Stimulated activated CD4-positive, alpha-beta T cell treated with anti-CD3 and anti-CD28 coated beads, Interleukin-1b, Interleukin-23, amount 100 ng/mL, for 4 hours (primary cell): ENCODE data around the gene POLR1G.
"Not testable (repeated sequence)": the region's sequence is repeated elsewhere in the genome, so short reads cannot be mapped to it uniquely, and the experiment has no call there.

Experiments
- DNase-seq, 2 donors: peaks; one replicate each; pipeline ENCODE4 v3.0.0-alpha.2; 2020; ENCODE audit warnings: low read depth in 2 of 2

Gene POLR1G

GRCh38 chr19:45421947-45422498 is 15.6 kb downstream of the POLR1G start:
- DNase-seq: no peak

DNA sequence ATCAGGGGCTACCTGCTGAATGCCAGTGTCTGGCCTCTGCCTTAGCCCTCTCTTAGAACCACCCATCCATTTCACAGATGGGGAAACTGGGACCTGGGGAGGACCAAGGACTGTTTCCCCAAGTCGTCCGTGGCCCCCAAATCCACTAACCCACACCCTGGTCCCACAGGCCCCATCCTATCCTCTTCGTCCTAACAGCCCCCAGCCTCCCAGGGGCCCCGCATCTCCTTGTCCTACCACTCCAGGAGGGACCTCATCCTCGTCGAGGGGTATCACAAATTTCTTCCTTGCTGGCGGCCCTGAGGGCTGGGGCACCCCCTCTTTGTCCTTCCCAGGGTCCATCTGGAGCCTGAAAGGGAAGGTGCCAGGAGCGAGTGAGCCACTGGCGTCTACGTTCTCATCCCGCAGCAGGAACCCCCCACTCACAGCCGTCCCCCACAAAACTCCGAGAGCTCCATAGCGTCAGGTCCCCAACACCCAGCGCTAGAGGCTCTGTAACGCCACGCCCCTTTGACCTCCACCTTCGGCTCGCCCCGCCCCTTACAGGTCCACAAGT is 16.7 kb downstream of the POLR1G start:
- peak; percentile 71 to 80 for DNase-seq

DNA sequence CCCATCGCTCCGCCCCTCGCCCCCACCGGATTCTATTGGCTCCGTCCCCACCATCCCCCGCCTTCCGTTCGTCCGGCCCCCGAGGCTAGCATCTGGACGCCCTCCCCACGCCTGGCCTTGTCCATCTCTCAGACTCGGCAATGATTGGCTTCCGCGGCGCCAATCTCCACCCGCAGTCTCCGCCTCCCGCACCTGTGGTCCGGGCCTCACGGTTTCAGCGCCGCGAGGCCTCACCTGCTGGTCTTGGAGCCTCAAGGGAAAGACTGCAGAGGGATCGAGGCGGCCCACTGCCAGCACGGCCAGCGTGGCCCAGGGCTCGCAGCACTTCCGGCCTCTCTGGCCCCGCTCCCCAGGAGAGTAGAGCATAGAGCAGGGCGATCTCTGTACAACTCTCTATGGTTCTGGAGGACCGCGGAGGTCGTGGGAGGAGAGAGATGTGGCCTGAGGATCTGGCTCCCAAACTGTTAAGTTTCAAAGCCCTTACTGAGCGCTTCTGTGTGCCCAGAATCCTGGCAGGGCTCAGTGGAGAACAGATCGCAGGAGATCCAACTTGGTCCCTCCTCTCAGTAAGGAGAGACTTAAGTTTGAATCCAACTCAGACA is 17.2 kb downstream of the POLR1G start, which contains the start of gene ERCC1:
Gene ERCC1, minus strand, starts transcription at position 329 of the 602 bp plus-strand sequence. CDS start 543 bp downstream, outside the sequence.
- DNase-seq: peak in 1 of 2 donors; percentile 52

DNA sequence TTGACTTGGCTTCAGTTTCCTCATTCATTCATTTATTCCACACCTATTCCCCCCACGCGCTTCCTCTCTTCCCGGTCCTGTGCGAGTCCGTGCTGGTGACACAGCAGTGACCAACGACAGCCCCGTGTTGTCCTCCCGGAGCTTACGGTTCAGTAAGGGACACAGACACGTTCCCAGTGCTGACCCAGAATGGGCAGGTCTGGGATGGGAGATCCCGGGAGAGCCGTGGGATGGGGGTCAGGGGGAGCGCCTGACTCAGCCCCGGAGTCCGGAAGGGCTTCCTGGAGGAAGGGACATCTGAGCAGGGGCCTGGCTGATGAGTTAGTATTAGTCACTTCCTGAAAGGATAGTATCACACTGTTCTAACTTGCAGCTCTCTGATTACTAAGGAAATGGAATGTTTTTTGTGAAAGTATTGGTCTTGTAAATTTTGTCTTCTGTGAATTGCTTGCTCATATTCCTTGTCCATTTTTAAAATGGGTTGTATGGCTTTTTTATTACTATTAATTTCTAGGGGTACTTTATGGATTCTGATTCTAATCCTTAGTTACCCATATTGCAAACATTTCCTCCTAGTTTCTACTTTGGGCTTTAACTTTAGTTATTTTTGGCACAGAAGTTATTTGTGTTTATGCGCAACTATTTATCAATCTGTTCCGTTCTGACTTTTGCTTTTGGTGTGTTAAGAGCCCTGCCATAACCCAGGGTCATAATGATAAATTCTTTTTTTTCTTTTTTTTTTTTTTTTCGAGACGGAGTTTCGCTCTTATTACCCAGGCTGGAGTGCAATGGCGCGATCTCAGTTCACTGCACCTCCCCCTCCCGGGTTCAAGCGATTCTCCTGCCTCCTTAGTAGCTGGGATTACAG is 18.0 kb downstream of the POLR1G start:
- DNase-seq: no peak

DNA sequence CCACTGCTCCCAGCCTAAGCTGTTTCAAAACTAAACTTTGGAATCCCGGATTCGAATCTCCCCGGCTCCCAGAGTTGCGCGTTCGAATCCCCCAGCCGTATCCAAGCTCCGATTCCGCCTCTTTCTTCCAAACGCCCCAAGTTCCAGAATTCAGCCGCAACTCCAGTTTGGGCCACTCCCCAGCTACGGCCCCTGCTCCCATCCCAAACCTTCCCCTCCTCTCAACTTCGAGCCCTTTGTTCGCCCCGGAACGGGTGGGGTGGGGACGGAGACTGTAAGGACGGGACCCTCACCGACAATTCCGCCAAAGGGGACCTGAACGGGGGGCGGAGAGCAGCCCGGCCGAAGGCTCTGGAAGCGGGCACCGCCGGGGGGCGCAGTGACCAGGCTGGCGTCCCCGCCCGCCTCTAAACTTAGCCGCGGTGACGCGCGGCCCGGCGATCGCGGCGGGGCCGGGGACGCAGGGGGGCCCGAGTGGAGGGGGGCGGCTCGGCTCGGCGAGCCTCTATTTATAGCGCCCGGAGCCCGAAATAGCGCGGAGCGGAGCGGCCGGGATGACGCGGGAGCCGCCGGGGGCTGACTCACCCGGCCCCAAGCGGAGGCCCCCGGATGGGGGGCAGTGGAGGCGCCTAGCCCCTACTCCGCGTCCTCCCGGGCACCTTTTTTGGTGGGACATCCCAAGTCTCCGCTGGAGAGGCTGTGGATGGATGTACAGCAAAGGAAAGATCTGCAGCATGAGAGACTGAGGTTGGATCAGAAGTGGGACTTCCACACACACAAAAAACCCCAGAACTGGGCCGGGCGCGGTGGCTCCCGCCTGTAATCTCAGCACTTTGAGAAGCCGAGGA is 22.2 kb downstream of the POLR1G start:
- no peak for DNase-seq

- not testable (repeated sequence) for DNase-seq
These were observed 23.5 kb downstream of the POLR1G start for GRCh38 chr19:45429896-45430295.

DNA sequence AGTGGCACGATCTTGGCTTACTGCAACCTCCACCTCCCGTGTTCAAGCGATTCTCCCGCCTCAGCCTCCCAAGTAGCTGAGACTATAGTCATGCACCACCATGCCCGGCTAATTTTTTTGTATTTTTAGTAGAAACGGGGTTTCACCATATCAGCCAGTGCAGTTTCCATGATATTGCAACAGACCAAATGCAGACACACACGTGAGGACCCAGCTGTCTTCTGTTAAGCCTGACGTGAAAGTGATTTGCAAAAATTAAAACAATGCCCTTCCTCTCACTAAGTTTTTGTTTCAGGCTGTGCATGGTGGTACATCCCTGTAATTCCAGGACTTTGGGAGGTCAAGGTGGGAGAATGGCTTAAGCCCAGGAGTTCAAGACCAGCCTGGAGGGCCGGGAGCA is 24.6 kb downstream of the POLR1G start:
- not testable (repeated sequence) for DNase-seq

- DNase-seq: not testable (repeated sequence)
These were observed 26.1 kb downstream of the POLR1G start for GRCh38 chr19:45432543-45432942.

GRCh38 chr19:45437328-45437727 is 30.9 kb downstream of the POLR1G start:
- DNase-seq: no peak

DNA sequence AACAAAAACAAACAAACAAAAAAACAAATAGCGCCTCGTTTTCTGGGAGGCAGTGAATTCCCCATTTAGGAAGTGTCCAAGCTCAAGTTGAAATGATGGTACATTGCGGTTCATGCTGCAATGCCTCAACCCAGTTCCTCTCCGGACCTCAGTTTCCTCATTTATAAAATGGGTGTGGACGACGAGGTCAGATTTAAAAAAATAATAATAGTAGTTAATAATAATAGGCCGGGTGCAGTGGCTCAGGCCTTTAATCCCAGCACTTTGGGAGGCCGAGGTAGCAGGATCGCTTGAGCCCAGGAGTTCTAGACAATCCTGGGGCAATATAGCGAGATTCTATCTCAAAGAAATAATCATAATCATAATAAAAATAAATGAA is 32.7 kb downstream of the POLR1G start:
- no peak for DNase-seq

- DNase-seq: peak; percentile 77 to 80
These were observed 33.3 kb downstream of the POLR1G start for GRCh38 chr19:45439569-45440258.

DNA sequence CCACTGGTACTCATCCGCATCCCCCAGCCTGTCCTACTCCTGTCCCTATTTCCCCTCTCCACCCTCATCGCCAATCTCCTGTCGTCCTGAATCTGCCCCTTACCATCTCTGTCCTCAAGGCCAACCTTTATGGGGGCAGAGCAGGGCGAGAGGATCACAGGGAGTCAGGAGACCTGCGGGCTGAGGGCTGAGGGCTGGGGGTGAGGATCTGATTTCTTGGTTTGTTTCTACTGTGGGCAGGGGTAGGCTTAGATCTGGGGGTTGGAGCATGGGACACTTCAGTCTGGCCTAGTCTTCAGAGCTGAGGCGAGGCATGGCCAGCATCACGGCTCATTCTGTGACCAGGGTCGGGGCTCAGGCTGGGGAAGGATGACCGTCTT is 33.8 kb downstream of the POLR1G start:
- no peak for DNase-seq

DNA sequence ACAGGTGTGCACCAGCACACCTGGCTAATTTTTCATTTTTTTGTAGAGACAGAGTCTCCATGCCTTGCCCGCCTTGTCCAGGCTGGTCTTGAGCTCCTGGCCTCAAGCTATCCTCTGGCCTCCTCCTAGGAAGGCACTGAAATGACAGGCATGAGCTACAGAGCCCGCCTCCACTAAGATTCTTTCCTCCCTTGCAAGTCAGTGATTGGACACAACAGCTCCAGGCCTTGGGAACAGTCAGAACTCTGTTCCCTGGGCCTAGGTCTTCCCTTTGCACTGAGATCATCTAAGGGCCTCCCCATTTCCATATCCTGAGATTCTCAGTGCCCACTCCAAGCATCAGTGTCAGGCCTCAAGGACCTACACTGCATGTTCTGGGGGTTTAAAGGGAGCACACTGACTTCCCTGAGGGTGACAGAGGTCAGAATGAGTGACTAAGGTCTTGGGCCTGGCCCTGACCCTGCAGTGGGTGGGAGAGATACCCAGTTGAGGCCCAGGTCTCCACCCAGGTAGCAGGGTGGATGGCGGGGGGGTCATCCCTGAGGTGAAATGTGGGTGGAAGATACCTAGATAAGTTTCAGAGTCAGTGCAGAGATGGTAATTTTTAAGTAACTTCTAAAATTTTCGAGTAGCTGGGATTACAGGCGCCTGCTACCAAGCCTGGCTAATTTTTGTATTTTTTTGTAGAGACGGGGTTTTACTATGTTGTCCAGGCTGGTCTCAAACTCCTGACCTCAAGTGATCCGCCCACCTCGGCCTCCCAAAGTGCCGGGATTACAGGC is 34.6 kb downstream of the POLR1G start:
- DNase-seq: no peak

DNA sequence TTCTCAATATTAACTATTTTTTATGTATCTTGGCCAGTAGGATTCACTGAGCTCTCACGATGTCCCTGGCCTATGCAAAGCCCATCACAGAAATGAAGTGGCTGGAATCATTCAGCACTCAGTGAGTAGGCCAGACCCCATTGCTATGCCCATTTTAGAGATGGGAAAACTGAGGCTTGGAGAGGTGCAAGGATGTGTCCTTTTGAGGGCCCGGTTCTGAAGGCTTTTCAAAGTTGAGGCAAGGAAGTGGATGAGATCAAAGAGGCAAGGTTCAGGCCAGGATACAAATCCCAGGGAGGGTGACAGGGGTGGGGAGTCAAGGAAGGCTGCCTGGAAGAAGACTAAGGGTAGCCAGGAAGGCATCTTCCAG is 35.9 kb downstream of the POLR1G start:
- no peak for DNase-seq

DNA sequence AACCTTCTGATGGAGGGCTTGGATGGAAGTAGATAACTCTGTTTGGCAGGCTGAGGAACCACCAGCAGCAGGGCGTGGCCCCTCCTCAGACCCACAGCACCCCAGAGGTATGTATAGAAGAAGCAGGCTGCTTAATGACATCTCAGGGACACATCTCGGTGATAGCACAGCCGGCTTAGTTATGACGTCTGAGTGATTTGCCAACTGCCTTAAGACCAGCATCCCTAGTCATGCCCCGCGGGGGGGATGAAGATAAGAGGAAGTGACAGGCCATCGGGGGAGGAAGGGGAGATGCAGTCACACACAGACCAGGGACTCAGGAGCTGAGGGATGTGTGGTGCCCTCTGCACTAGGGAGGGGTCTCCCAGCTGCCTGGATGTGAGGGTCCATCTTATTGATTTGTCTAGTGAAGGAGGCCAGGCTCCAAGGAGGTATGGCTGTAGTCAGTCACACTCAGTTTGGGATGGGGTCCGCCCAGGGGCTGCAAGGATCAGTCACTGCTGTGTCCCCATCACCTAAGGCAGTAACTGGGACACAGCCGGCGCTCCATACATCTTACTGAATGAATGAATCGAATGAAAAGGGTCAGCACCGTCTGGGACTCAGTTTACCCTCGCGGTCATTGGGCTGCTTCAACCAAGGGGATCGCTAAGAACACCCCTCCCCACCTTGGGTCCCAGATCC is 36.5 kb downstream of the POLR1G start:
- no peak for DNase-seq

DNA sequence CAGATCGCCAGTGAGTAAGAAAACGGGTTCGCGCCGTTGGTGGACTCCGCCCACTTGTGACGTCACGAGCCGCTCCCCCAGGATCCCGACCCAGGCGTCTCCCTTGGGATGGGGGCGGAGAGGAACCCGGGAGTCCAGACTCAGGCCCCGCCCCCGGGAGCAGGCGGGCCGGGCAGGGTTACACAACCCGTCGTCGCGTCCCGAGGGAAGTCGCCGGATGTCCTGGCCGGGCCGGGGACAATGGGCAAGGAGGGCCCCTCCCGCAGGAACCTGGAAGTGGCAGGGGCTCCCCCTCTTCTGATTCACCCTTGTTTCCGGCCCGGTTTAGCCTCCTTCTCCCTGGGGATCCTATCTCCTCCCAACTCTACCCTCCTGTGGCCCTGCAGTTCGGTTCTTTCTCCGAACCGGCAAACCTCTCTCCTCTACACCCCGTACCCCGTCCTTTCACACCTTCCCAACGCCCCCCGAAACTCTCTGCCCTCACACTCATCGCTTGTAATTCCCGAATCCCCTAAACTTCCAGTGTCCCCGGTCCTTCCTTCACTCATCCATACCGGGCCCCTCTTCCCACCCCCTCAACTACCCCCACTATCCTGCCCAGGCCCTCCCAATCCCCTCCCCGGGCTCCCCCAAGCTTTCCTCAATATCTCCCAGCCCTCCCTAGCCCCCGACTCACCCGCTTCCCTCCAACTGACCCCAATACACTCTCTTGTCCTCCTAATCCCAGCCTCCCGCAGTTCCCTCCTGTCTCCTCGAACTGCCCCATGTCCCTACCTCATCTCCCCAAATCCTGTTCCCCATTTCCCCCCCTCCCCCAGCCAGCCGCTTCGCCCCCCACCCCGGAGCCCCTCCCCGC is 37.2 kb downstream of the POLR1G start:
- no peak for DNase-seq

- DNase-seq: peak in 1 of 2 donors; percentile 66
These were observed 38.0 kb downstream of the POLR1G start for GRCh38 chr19:45444318-45445041.

DNA sequence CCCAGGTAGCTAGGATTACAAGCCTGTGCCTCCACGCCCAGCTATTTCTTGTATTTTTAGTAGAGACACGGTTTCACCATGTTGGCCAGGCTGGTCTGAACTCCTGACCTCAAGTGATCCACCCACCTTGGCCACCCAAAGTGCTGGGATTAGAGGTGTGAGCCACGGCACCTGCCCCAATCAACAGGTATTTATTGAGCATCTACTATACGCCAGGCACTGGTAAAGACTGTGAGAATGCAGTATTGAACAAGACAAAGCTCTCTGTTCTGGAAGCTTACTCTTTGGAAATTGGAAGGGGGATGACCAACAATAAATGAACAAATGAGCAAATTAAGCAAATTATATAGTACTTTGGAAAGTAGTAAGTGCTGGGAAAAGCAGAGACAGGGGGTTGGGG is 38.7 kb downstream of the POLR1G start:
- no peak for DNase-seq
